Hepatocyte (in vitro differentiated cells): ENCODE results near the gene C11orf91.

Source experiments
- EZH2 ChIP-seq: fragments of 200-600 bp; sonication (generic); IDR thresholded peaks from 2 replicates; pipeline ENCODE4 v1.6.1; 2016; ENCODE audit warnings: antibody characterized with exemption, mild to moderate bottlenecking, borderline replicate concordance
- EZH2phosphoT487 ChIP-seq: fragments of 200-600 bp; sonication (generic); IDR thresholded peaks from one replicate; pipeline ENCODE4 v1.6.1; 2018; ENCODE audit warnings: antibody characterized with exemption, mild to moderate bottlenecking, low read depth, moderate library complexity; ENCODE audit not compliant: unreplicated experiment, severe bottlenecking
- TF ChIP-seq, protein P1 (sequence below): fragments of 200-600 bp; sonication (generic); IDR thresholded peaks from 2 replicates; pipeline ENCODE4 v1.5.1; 2016; ENCODE audit warnings: antibody characterized with exemption, mild to moderate bottlenecking; ENCODE audit not compliant: poor library complexity

DNA sequence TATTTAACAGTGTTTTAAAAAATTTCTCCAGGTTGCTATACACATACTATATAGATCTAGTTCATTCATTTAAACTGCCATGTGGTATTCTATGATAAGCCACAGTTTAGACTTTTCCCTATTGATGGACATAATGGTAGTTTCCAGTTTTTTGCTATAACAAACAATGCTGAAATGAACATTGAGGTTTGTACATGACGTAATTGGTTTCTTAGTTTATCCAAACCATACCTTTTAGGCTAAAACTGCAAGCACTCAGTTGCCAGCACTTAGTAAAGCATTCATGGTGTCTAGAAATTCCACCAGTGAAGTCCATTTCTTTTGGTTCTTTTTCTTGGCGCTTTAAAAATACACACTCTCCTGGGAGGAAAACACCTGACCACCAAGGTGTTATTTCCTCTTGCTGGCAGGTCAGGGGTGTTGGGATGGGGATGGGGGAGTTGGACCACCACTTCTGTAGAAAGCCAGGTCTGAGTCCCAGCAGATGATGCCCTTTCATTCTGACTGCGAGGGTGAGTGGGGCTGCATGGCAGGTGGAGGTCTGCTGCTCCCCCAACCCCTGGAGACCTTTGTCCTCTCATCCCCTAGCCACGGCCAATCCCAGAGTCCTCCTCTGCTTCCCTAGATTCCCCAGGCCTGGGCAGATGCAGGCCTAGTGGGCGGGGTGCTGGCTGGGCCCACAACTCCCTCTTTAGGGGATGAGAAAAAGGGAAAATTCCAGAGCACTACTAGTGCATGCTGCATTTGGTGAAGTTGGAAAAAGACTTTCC, 41.1 kb downstream of the C11orf91 start:
- no peak for TF ChIP-seq EZH2
- TF ChIP-seq, protein P1, sequence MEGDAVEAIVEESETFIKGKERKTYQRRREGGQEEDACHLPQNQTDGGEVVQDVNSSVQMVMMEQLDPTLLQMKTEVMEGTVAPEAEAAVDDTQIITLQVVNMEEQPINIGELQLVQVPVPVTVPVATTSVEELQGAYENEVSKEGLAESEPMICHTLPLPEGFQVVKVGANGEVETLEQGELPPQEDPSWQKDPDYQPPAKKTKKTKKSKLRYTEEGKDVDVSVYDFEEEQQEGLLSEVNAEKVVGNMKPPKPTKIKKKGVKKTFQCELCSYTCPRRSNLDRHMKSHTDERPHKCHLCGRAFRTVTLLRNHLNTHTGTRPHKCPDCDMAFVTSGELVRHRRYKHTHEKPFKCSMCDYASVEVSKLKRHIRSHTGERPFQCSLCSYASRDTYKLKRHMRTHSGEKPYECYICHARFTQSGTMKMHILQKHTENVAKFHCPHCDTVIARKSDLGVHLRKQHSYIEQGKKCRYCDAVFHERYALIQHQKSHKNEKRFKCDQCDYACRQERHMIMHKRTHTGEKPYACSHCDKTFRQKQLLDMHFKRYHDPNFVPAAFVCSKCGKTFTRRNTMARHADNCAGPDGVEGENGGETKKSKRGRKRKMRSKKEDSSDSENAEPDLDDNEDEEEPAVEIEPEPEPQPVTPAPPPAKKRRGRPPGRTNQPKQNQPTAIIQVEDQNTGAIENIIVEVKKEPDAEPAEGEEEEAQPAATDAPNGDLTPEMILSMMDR = no peak
- TF ChIP-seq EZH2phosphoT487 = no peak
